ENCODE results near the gene CRP.

DNA sequence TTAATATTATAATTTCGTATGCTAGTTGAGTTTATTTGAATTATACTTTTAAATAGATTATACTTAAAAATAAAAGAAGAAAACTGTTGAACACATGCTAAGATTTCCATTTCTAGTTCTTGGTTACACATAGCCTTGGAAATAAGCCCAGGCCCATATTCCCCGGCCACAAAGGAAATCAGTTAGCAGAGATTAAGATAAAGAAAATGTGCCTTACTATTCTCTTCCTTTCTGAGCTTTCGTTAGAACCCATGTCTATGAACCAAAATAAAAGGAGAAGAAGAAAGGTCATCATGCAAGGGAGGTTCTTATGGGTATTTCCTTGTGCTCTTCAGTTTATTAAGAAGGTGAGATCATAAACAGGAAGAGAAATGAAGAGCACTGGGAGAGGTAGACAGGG lies 32.3 kb upstream of the CRP start:
- TF ChIP-seq, protein P1, sequence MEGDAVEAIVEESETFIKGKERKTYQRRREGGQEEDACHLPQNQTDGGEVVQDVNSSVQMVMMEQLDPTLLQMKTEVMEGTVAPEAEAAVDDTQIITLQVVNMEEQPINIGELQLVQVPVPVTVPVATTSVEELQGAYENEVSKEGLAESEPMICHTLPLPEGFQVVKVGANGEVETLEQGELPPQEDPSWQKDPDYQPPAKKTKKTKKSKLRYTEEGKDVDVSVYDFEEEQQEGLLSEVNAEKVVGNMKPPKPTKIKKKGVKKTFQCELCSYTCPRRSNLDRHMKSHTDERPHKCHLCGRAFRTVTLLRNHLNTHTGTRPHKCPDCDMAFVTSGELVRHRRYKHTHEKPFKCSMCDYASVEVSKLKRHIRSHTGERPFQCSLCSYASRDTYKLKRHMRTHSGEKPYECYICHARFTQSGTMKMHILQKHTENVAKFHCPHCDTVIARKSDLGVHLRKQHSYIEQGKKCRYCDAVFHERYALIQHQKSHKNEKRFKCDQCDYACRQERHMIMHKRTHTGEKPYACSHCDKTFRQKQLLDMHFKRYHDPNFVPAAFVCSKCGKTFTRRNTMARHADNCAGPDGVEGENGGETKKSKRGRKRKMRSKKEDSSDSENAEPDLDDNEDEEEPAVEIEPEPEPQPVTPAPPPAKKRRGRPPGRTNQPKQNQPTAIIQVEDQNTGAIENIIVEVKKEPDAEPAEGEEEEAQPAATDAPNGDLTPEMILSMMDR (IDR thresholded peaks at IDR 0.05), result no peak
- TF ChIP-seq POLR2A (IDR thresholded peaks at IDR 0.05) (no peak), POLR2AphosphoS5 (IDR thresholded peaks at IDR 0.05) (no peak), EP300 (IDR thresholded peaks at IDR 0.05) (no peak)
